ENCODE results near the gene ZNF880. TPM values are rescaled to one million over a fixed set of nuclear protein-coding genes. Genes with fewer than 3 reads are reported as not detected.

Gene ZNF880
- polyA plus RNA-seq, 3 donors, result 5.7 to 12.5 (median 8.5) TPM

Other genes with a start within 250 kb of the ZNF880 start
- gene ZNF616, start 230.0 kb upstream of the ZNF880 start, polyA plus RNA-seq, result 1 to 10 TPM; 2.1 to 3.2 (median 2.2) TPM
- 1 to 10 TPM; 2.2 to 5.4 (median 4.0) TPM for gene ZNF836, start 198.3 kb upstream of the ZNF880 start, polyA plus RNA-seq
- gene PPP2R1A, start 179.9 kb upstream of the ZNF880 start, polyA plus RNA-seq, result 100 to 1,000 TPM in 1 of 3 donors, 10 to 100 TPM in 2; 58.2 to 106 (median 88.5) TPM
- 1 to 10 TPM; 2.0 to 3.8 (median 2.7) TPM for gene ZNF766, start 100.3 kb upstream of the ZNF880 start, polyA plus RNA-seq
- gene ZNF480, start 72.8 kb upstream of the ZNF880 start, polyA plus RNA-seq, result 1 to 10 TPM; 2.5 to 3.4 (median 2.8) TPM
- 1 to 10 TPM in 1 of 3 donors, under 1 TPM in 2; 0.39 to 1.0 (median 0.93) TPM for gene ZNF610, start 33.7 kb upstream of the ZNF880 start, polyA plus RNA-seq
- gene ZNF528, start 27.9 kb downstream of the ZNF880 start, polyA plus RNA-seq, result 10 to 100 TPM in 1 of 3 donors, 1 to 10 TPM in 2; 3.2 to 11.9 (median 4.3) TPM
- not detected for gene ZNF534, start 59.2 kb downstream of the ZNF880 start, polyA plus RNA-seq
- gene ZNF578, start 83.6 kb downstream of the ZNF880 start, polyA plus RNA-seq, result 1 to 10 TPM in 1 of 3 donors, under 1 TPM in 2; 0.27 to 1.0 (median 0.40) TPM
- 1 to 10 TPM; 1.8 to 2.6 (median 2.5) TPM for gene ZNF808, start 157.7 kb downstream of the ZNF880 start, polyA plus RNA-seq
- 1 to 10 TPM; 2.5 to 9.0 (median 2.9) TPM for gene ZNF701, start 200.4 kb downstream of the ZNF880 start, polyA plus RNA-seq